ENCODE measurements around the gene PRIM2.
"Not testable (repeated sequence)": the region's sequence is repeated elsewhere in the genome, so short reads cannot be mapped to it uniquely, and the experiment has no call there.

PRIM2 gene

GRCh38 chr6:57297505-57297904, 19.9 kb upstream of the PRIM2 start:
- no peak overlapping the region for H3K27ac ChIP-seq (ENCODE audit: low read depth, low read length)
- no peak overlapping the region for H3K4me3 ChIP-seq (ENCODE audit: low read length)
- no peak overlapping the region for H3K9ac ChIP-seq (ENCODE audit: low read length)
- peaks cover 18% of the 10 kb centered on the region for H3K4me1 ChIP-seq (ENCODE audit: control insufficient read depth, insufficient read depth, low read length)
- H3K36me3 ChIP-seq (ENCODE audit: control insufficient read depth, insufficient read depth, low read length), result no peaks in the 10 kb centered on the region
- H3K27me3 ChIP-seq (ENCODE audit: control insufficient read depth, insufficient read depth, low read length), result no peaks in the 10 kb centered on the region

- Histone ChIP-seq H3K36me3 (ENCODE audit: control insufficient read depth, insufficient read depth, low read length) (no peaks in the 10 kb centered on the region), H3K4me3 (ENCODE audit: low read length) (no peak overlapping the region), H3K27ac (ENCODE audit: low read depth, low read length) (no peak overlapping the region), H3K4me1 (ENCODE audit: control insufficient read depth, insufficient read depth, low read length) (peaks cover 26% of the 10 kb centered on the region), H3K27me3 (ENCODE audit: control insufficient read depth, insufficient read depth, low read length) (no peaks in the 10 kb centered on the region), H3K9ac (ENCODE audit: low read length) (no peak overlapping the region)
These were observed 18.7 kb upstream of the PRIM2 start for GRCh38 chr6:57298741-57299140.

- Histone ChIP-seq H3K36me3 (ENCODE audit: control insufficient read depth, insufficient read depth, low read length) (no peaks in the 10 kb centered on the region), H3K4me1 (ENCODE audit: control insufficient read depth, insufficient read depth, low read length) (peaks cover 48% of the 10 kb centered on the region), H3K27ac (ENCODE audit: low read depth, low read length) (peak overlapping the region; percentile 59), H3K9ac (ENCODE audit: low read length) (no peak overlapping the region), H3K4me3 (ENCODE audit: low read length) (no peak overlapping the region), H3K27me3 (ENCODE audit: control insufficient read depth, insufficient read depth, low read length) (no peaks in the 10 kb centered on the region)
These were observed 15.7 kb upstream of the PRIM2 start for GRCh38 chr6:57301757-57302156.

GRCh38 chr6:57302477-57302876, 15.0 kb upstream of the PRIM2 start:
- peak overlapping the region; percentile 72 for H3K27ac ChIP-seq (ENCODE audit: low read depth, low read length)
- no peak overlapping the region for H3K4me3 ChIP-seq (ENCODE audit: low read length)
- peaks cover 48% of the 10 kb centered on the region for H3K4me1 ChIP-seq (ENCODE audit: control insufficient read depth, insufficient read depth, low read length)

GRCh38 chr6:57303931-57304681, 13.3 kb upstream of the PRIM2 start:
- no peaks in the 10 kb centered on the region for H3K36me3 ChIP-seq (ENCODE audit: control insufficient read depth, insufficient read depth, low read length)
- H3K4me1 ChIP-seq (ENCODE audit: control insufficient read depth, insufficient read depth, low read length), result peaks cover 48% of the 10 kb centered on the region
- no peak overlapping the region for H3K4me3 ChIP-seq (ENCODE audit: low read length)
- peak overlapping the region; percentile 80 for H3K27ac ChIP-seq (ENCODE audit: low read depth, low read length)
- H3K9ac ChIP-seq (ENCODE audit: low read length), result no peak overlapping the region
- H3K27me3 ChIP-seq (ENCODE audit: control insufficient read depth, insufficient read depth, low read length), result no peaks in the 10 kb centered on the region

More at GRCh38 chr6:57302477-57302876, 15.0 kb upstream of the PRIM2 start:
- H3K27me3 ChIP-seq (ENCODE audit: control insufficient read depth, insufficient read depth, low read length), result no peaks in the 10 kb centered on the region
- no peak overlapping the region for H3K9ac ChIP-seq (ENCODE audit: low read length)
- H3K36me3 ChIP-seq (ENCODE audit: control insufficient read depth, insufficient read depth, low read length), result no peaks in the 10 kb centered on the region

- H3K27ac ChIP-seq (ENCODE audit: low read depth, low read length), result peak overlapping the region; percentile 80
- H3K4me3 ChIP-seq (ENCODE audit: low read length), result no peak overlapping the region
- no peaks in the 10 kb centered on the region for H3K36me3 ChIP-seq (ENCODE audit: control insufficient read depth, insufficient read depth, low read length)
- no peaks in the 10 kb centered on the region for H3K27me3 ChIP-seq (ENCODE audit: control insufficient read depth, insufficient read depth, low read length)
- no peak overlapping the region for H3K9ac ChIP-seq (ENCODE audit: low read length)
- H3K4me1 ChIP-seq (ENCODE audit: control insufficient read depth, insufficient read depth, low read length), result peaks cover 44% of the 10 kb centered on the region
These were observed 12.3 kb upstream of the PRIM2 start for GRCh38 chr6:57305107-57305506.

DNA sequence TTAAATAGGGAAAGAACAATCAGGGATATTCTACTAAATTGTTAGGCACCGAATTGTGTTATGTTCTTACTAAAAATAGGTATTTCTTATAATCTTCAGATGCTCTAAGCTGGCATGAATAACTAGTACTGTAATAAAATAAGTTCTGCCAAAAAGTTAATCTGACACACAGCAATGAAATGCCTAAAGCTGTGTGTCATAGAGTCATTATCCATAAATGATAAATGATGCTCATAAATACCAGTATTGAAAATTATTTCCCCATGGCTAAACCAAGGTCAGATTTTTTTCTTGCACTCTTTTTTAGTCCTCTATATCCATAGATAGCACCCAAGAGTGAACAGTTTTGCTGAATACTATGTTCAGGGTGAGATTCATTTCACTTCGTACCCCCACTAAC, 11.7 kb upstream of the PRIM2 start:
- H3K27me3 ChIP-seq (ENCODE audit: control insufficient read depth, insufficient read depth, low read length), result no peaks in the 10 kb centered on the region
- H3K4me3 ChIP-seq (ENCODE audit: low read length), result no peak overlapping the region
- H3K4me1 ChIP-seq (ENCODE audit: control insufficient read depth, insufficient read depth, low read length), result peaks cover 42% of the 10 kb centered on the region
- no peak overlapping the region for H3K9ac ChIP-seq (ENCODE audit: low read length)
- peak overlapping the region; percentile 80 for H3K27ac ChIP-seq (ENCODE audit: low read depth, low read length)
- H3K36me3 ChIP-seq (ENCODE audit: control insufficient read depth, insufficient read depth, low read length), result no peaks in the 10 kb centered on the region

- H3K27me3 ChIP-seq (ENCODE audit: control insufficient read depth, insufficient read depth, low read length), result no peaks in the 10 kb centered on the region
- no peak overlapping the region for H3K4me3 ChIP-seq (ENCODE audit: low read length)
- H3K36me3 ChIP-seq (ENCODE audit: control insufficient read depth, insufficient read depth, low read length), result no peaks in the 10 kb centered on the region
- peak overlapping the region; percentile 80 for H3K27ac ChIP-seq (ENCODE audit: low read depth, low read length)
- H3K4me1 ChIP-seq (ENCODE audit: control insufficient read depth, insufficient read depth, low read length), result peaks cover 42% of the 10 kb centered on the region
- H3K9ac ChIP-seq (ENCODE audit: low read length), result no peak overlapping the region
These were observed 11.2 kb upstream of the PRIM2 start for GRCh38 chr6:57306273-57306672.

- H3K36me3 ChIP-seq (ENCODE audit: control insufficient read depth, insufficient read depth, low read length), result no peaks in the 10 kb centered on the region
- no peak overlapping the region for H3K9ac ChIP-seq (ENCODE audit: low read length)
- H3K27me3 ChIP-seq (ENCODE audit: control insufficient read depth, insufficient read depth, low read length), result no peaks in the 10 kb centered on the region
- H3K27ac ChIP-seq (ENCODE audit: low read depth, low read length), result peak overlapping the region; percentile 15
- no peak overlapping the region for H3K4me3 ChIP-seq (ENCODE audit: low read length)
- peaks cover 28% of the 10 kb centered on the region for H3K4me1 ChIP-seq (ENCODE audit: control insufficient read depth, insufficient read depth, low read length)
These were observed 9.6 kb upstream of the PRIM2 start for GRCh38 chr6:57307850-57308249.

DNA sequence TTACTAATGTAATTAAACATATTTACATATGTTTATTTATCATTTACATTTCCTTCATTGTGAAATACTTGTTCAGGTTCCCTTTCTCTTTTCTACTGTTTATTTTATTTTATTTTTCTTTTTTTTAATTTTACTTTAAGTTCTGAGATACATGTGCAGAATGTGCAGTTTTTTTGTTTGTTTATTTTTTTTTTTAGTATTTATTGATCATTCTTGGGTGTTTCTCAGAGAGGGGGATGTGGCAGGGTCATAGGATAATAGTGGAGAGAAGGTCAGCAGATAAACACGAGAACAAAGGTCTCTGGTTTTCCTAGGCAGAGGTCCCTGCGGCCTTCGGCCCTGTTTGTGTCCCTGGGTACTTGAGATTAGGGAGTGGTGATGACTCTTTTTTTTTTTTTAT, 8.7 kb upstream of the PRIM2 start:
- not testable (repeated sequence) for H3K4me3 ChIP-seq (ENCODE audit: low read length); H3K27ac ChIP-seq (ENCODE audit: low read depth, low read length); H3K27me3 ChIP-seq (ENCODE audit: control insufficient read depth, insufficient read depth, low read length); H3K36me3 ChIP-seq (ENCODE audit: control insufficient read depth, insufficient read depth, low read length); H3K9ac ChIP-seq (ENCODE audit: low read length)
- H3K4me1 ChIP-seq (ENCODE audit: control insufficient read depth, insufficient read depth, low read length), result peaks cover 31% of the 10 kb centered on the region

- not testable (repeated sequence) for H3K27me3 ChIP-seq (ENCODE audit: control insufficient read depth, insufficient read depth, low read length); H3K27ac ChIP-seq (ENCODE audit: low read depth, low read length); H3K9ac ChIP-seq (ENCODE audit: low read length); H3K36me3 ChIP-seq (ENCODE audit: control insufficient read depth, insufficient read depth, low read length); H3K4me3 ChIP-seq (ENCODE audit: low read length)
- peaks cover 29% of the 10 kb centered on the region for H3K4me1 ChIP-seq (ENCODE audit: control insufficient read depth, insufficient read depth, low read length)
These were observed 7.2 kb upstream of the PRIM2 start for GRCh38 chr6:57310095-57310816.

DNA sequence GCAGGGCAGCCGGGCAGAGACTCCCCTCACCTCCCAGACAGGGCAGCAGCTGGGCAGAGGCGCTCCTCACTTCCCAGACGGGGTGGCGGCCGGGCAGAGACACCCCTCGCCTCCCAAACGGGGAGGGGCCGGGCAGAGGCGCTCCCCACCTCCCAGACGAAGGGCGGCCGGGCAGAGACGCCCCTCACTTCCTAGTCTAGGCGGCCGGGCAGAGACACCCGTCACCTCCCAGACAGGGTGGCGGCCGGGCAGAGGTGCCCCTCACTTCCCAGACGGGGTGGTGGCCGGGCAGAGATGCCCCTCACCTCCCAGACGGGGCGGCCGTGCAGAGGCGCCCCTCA, 6.6 kb upstream of the PRIM2 start:
- no peaks in the 10 kb centered on the region for H3K27me3 ChIP-seq (ENCODE audit: control insufficient read depth, insufficient read depth, low read length)
- H3K9ac ChIP-seq (ENCODE audit: low read length), result no peak overlapping the region
- no peaks in the 10 kb centered on the region for H3K36me3 ChIP-seq (ENCODE audit: control insufficient read depth, insufficient read depth, low read length)
- H3K4me1 ChIP-seq (ENCODE audit: control insufficient read depth, insufficient read depth, low read length), result peaks cover 27% of the 10 kb centered on the region
- no peak overlapping the region for H3K27ac ChIP-seq (ENCODE audit: low read depth, low read length)
- H3K4me3 ChIP-seq (ENCODE audit: low read length), result no peak overlapping the region
